HepG2 (cell line): Measurements from ENCODE around the gene LUZP1. TPM values are rescaled to one million over a fixed set of nuclear protein-coding genes. Genes with fewer than 3 reads are reported as not detected.

Source experiments
- ATAC-seq: fragments of 200-7000 bp; cut with Tn5 transposase; 3 replicates; pipeline ENCODE4 v1.9.1; 2020; ENCODE audit warnings: mild to moderate bottlenecking, moderate library complexity
- BruUV-seq: library from RNA; stranded (reverse); fragments of 400-500 nt; replicated peaks from 2 replicates; lab custom pipeline; 2021; lab: Mats Ljungman, UMichigan
- CTCF ChIA-PET: fragments of 300-600 bp; formaldehyde crosslinking; extraction: SDS; loops from one replicate; lab custom pipeline; 2021; ENCODE audit warnings: low total read pairs, inconsistent platforms, low intra/inter-chr PET ratio; lab: Yijun Ruan, JAX
- POLR2A ChIA-PET: fragments of 350-600 bp; sonication (Branson Sonifier 250); formaldehyde crosslinking; loops from one replicate; lab custom pipeline; 2020; ENCODE audit warnings: antibody characterized with exemption, inconsistent platforms; lab: Yijun Ruan, JAX
- DNase-seq: peaks from one replicate; pipeline ENCODE4 v3.0.0-alpha.2; 2015; ENCODE audit warnings: low spot score
- FAIRE-seq: peaks from 3 replicates; lab custom pipeline; 2011; peaks lifted over from hg19 to GRCh38; lab: Jason Lieb, UNC
- H2AFZ ChIP-seq: one replicate; pipeline ENCODE4 v1.6.1; 2011; ENCODE audit warnings: low read length, inconsistent platforms
- H3K27ac ChIP-seq: fragments of 300-600 bp; 3 replicates; pipeline ENCODE4 v1.8.0; 2011; ENCODE audit warnings: mixed run types, mild to moderate bottlenecking, mixed read lengths, low read length, inconsistent platforms; ENCODE audit not compliant: insufficient read depth; ENCODE audit errors: extremely low read length
- H3K27me3 ChIP-seq, 2 experiments: fragments of 200-600 bp in 1 of 2; 2 replicates in 1 of 2; 3 replicates in 1 of 2; pipeline versions ENCODE4 v1.6.0 to v1.8.0; 2011; ENCODE audit warnings: low read length in 2 of 2, mild to moderate bottlenecking in 2 of 2, moderate library complexity in 2 of 2, inconsistent platforms in 1 of 2; ENCODE audit not compliant: insufficient read depth in 2 of 2, control insufficient read depth in 1 of 2
- H3K36me3 ChIP-seq, 2 experiments: fragments of 200-600 bp in 1 of 2; replicated peaks in 1 of 2; 2 replicates in 1 of 2; 3 replicates in 1 of 2; pipeline versions ENCODE4 v1.5.1 to v1.8.0; 2011; ENCODE audit warnings: low read length in 2 of 2, inconsistent platforms in 1 of 2; ENCODE audit not compliant: insufficient read depth in 2 of 2, control insufficient read depth in 1 of 2
- H3K4me1 ChIP-seq: 2 replicates; pipeline ENCODE4 v1.5.1; 2012; ENCODE audit warnings: low read length, inconsistent platforms; ENCODE audit not compliant: insufficient read depth
- H3K4me2 ChIP-seq: 2 replicates; pipeline ENCODE4 v1.6.0; 2011; ENCODE audit warnings: low read depth, low read length, inconsistent platforms
- H3K4me3 ChIP-seq, 3 experiments: fragments of 200-600 bp in 1 of 3; sonication (generic), shearing (Covaris generic) in 1 of 3; replicated peaks in 1 of 3; 2 replicates each; pipeline ENCODE4 v1.5.1; 2011 to 2016; ENCODE audit warnings: low read length in 3 of 3, inconsistent platforms in 2 of 3, low read depth in 2 of 3, mild to moderate bottlenecking in 2 of 3, control low read depth in 1 of 3, mixed read lengths in 1 of 3; ENCODE audit not compliant: insufficient read depth in 1 of 3
- H3K79me2 ChIP-seq: one replicate; pipeline ENCODE4 v1.6.1; 2011; ENCODE audit warnings: low read length, inconsistent platforms; ENCODE audit not compliant: insufficient read depth
- H3K9ac ChIP-seq: 2 replicates; pipeline ENCODE4 v1.6.0; 2011; ENCODE audit warnings: mild to moderate bottlenecking, low read depth, low read length, inconsistent platforms; ENCODE audit not compliant: insufficient read depth
- H3K9me3 ChIP-seq: 2 replicates; pipeline ENCODE4 v1.5.1; 2012; ENCODE audit warnings: mild to moderate bottlenecking, low read length
- H4K20me1 ChIP-seq: 2 replicates; pipeline ENCODE4 v1.6.0; 2011; ENCODE audit warnings: inconsistent platforms, mild to moderate bottlenecking, low read length, moderate library complexity; ENCODE audit not compliant: insufficient read depth
- DMAP1 ChIP-seq: IDR thresholded peaks from 2 replicates; pipeline ENCODE4 v1.6.1; 2016
- ERF ChIP-seq: IDR thresholded peaks from 2 replicates; pipeline ENCODE4 v1.6.1; 2018; ENCODE audit warnings: missing biosample characterization, missing genetic modification reagents
- GTF3A ChIP-seq: sonication (generic); formaldehyde crosslinking; conservative IDR thresholded peaks from 2 replicates; pipeline ENCODE4 v1.4.0; 2020; ENCODE audit warnings: mild to moderate bottlenecking, missing genetic modification reagents
- KLF11 ChIP-seq: IDR thresholded peaks from 2 replicates; pipeline ENCODE4 v1.6.1; 2016; ENCODE audit warnings: missing compliant biosample characterization
- KLF6 ChIP-seq: IDR thresholded peaks from 2 replicates; pipeline ENCODE4 v1.8.0; 2016; ENCODE audit warnings: missing biosample characterization, missing genetic modification reagents
- MLX ChIP-seq: IDR thresholded peaks from 2 replicates; pipeline ENCODE4 v1.6.1; 2016
- RAD51 ChIP-seq: fragments of 450-650 bp; IDR thresholded peaks from 2 replicates; pipeline ENCODE4 v1.6.1; 2016; ENCODE audit warnings: borderline replicate concordance
- ZC3H4 ChIP-seq: sonication (generic); formaldehyde crosslinking; IDR thresholded peaks from 2 replicates; pipeline ENCODE4 v1.4.0; 2020; ENCODE audit warnings: missing genetic modification reagents, borderline replicate concordance
- ZNF263 ChIP-seq: sonication (generic); formaldehyde crosslinking; IDR thresholded peaks from 2 replicates; pipeline ENCODE4 v1.4.0; 2020; ENCODE audit warnings: missing genetic modification reagents
- ZNF3 ChIP-seq: IDR thresholded peaks from 2 replicates; pipeline ENCODE4 v1.7.0; 2017; ENCODE audit warnings: inconsistent platforms
- ZNF343 ChIP-seq: sonication (generic); formaldehyde crosslinking; IDR thresholded peaks from 2 replicates; pipeline ENCODE4 v1.4.0; 2020; ENCODE audit warnings: mild to moderate bottlenecking, missing genetic modification reagents
- ZNF468 ChIP-seq: sonication (generic); formaldehyde crosslinking; IDR thresholded peaks from 2 replicates; pipeline ENCODE4 v1.8.0; 2022; ENCODE audit warnings: mild to moderate bottlenecking, moderate library complexity, missing genetic modification reagents
- WGBS: methylation state at CpG from one replicate; pipeline ENCODE4 v1.1.6; 2017; ENCODE audit warnings: low lambda C conversion rate; 5-methylcytosine and 5-hydroxymethylcytosine counted together
- in situ Hi-C: cut with HindIII; loops from 2 replicates; pipeline ENCODE4 v1.10.0; 2017; ENCODE audit warnings: low pct_unique_long_range_greater_than_20kb; ENCODE audit not compliant: extremely low pct_ligation_motif_present
- intact Hi-C: fragments of 100-400 bp; cut with micrococcal nuclease; formaldehyde crosslinking; loops from one replicate; pipeline ENCODE4 v1.10.0; 2022; ENCODE audit not compliant: unreplicated experiment
- polyA plus RNA-seq, 8 experiments: library from polyadenylated mRNA; depleted of rRNA in 3 of 8; stranded (reverse) in 7 of 8; unstranded in 1 of 8; fragments of >200 nt; fragmentation: Illumina TruSeq in 4 of 8; extraction: Trizol in 4 of 8; gene quantifications; 2 replicates each; pipeline versions ENCODE4 v1.2.1 to v1.2.3, GENCODE V29; 2011 to 2016; ENCODE audit warnings: low read depth in 4 of 8, missing spikeins in 1 of 8, mixed read lengths in 1 of 8; ENCODE audit not compliant: insufficient read depth in 1 of 8
- total RNA-seq, 5 experiments: library from RNA; depleted of rRNA; stranded (reverse); fragments of >200 nt; fragmentation: Illumina TruSeq; extraction: Trizol; gene quantifications; 2 replicates each; pipeline ENCODE4 v1.2.3, GENCODE V29; 2016; ENCODE audit warnings: low read depth in 1 of 5
- TF ChIP-seq, protein P1 (sequence below): sonication (generic); formaldehyde crosslinking; conservative IDR thresholded peaks from 2 replicates; pipeline ENCODE4 v1.8.0; 2022; ENCODE audit warnings: missing genetic modification reagents
- TF ChIP-seq, protein P2 (sequence below): sonication (generic); formaldehyde crosslinking; IDR thresholded peaks from 2 replicates; pipeline ENCODE4 v1.5.0; 2020; ENCODE audit warnings: missing genetic modification reagents
- TF ChIP-seq, protein P3 (sequence below): sonication (generic); formaldehyde crosslinking; IDR thresholded peaks from 2 replicates; pipeline ENCODE4 v1.5.0; 2020; ENCODE audit warnings: mild to moderate bottlenecking, missing genetic modification reagents
- TF ChIP-seq, protein P4 (sequence below): IDR thresholded peaks from 2 replicates; pipeline ENCODE4 v1.6.1; 2016; ENCODE audit warnings: low read depth

The LUZP1 gene
- total and polyA plus RNA-seq, 2 of the 13 experiments (the other 11 are each of a cell fraction or from before 2014, with no cell fraction given) = 6.9 to 12.7 TPM

GRCh38 chr1:23080885-23081284 is 87.8 kb downstream of the LUZP1 start:
- Histone ChIP-seq H3K4me1 (no peaks in the 10 kb centered on the region), H2AFZ (no peak overlapping the region), H3K27ac (no peak overlapping the region), H3K4me2 (no peak overlapping the region), H4K20me1 (no peaks in the 10 kb centered on the region), H3K4me3 (no peak overlapping the region), H3K9me3 (no peaks in the 10 kb centered on the region), H3K36me3 (peaks cover 43 to 83% of the 10 kb centered on the region in 2 experiments), H3K27me3 (no peaks in the 10 kb centered on the region), H3K9ac (no peak overlapping the region), H3K79me2 (no peaks in the 10 kb centered on the region)
- ChIA-PET POLR2A (no interaction called here), CTCF (interaction anchor here (1.0 kb wide), 1 partner anchor 104 kb away, joined by 3 read pairs; no protein-coding TSS in a partner anchor)
- FAIRE-seq (no peak), DNase-seq (no peak), ATAC-seq (no peak)
- no peak for TF ChIP-seq KLF6 (CRISPR knock-in tag)
- TF ChIP-seq KLF11 (CRISPR knock-in tag) = no peak
- no peak for TF ChIP-seq ZNF468 (CRISPR knock-in tag)
- no peak for TF ChIP-seq MLX (CRISPR knock-in tag)
- no peak for TF ChIP-seq DMAP1 (CRISPR knock-in tag)
- TF ChIP-seq ZNF343 = no peak
- TF ChIP-seq, protein P1, sequence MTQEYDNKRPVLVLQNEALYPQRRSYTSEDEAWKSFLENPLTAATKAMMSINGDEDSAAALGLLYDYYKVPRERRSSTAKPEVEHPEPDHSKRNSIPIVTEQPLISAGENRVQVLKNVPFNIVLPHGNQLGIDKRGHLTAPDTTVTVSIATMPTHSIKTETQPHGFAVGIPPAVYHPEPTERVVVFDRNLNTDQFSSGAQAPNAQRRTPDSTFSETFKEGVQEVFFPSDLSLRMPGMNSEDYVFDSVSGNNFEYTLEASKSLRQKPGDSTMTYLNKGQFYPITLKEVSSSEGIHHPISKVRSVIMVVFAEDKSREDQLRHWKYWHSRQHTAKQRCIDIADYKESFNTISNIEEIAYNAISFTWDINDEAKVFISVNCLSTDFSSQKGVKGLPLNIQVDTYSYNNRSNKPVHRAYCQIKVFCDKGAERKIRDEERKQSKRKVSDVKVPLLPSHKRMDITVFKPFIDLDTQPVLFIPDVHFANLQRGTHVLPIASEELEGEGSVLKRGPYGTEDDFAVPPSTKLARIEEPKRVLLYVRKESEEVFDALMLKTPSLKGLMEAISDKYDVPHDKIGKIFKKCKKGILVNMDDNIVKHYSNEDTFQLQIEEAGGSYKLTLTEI (CRISPR knock-in tag) = no peak
- TF ChIP-seq ERF (CRISPR knock-in tag) = no peak
- TF ChIP-seq, protein P2, sequence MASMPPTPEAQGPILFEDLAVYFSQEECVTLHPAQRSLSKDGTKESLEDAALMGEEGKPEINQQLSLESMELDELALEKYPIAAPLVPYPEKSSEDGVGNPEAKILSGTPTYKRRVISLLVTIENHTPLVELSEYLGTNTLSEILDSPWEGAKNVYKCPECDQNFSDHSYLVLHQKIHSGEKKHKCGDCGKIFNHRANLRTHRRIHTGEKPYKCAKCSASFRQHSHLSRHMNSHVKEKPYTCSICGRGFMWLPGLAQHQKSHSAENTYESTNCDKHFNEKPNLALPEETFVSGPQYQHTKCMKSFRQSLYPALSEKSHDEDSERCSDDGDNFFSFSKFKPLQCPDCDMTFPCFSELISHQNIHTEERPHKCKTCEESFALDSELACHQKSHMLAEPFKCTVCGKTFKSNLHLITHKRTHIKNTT (CRISPR knock-in tag) = no peak
- TF ChIP-seq ZC3H4 (CRISPR knock-in tag) = no peak
- TF ChIP-seq, protein P3, sequence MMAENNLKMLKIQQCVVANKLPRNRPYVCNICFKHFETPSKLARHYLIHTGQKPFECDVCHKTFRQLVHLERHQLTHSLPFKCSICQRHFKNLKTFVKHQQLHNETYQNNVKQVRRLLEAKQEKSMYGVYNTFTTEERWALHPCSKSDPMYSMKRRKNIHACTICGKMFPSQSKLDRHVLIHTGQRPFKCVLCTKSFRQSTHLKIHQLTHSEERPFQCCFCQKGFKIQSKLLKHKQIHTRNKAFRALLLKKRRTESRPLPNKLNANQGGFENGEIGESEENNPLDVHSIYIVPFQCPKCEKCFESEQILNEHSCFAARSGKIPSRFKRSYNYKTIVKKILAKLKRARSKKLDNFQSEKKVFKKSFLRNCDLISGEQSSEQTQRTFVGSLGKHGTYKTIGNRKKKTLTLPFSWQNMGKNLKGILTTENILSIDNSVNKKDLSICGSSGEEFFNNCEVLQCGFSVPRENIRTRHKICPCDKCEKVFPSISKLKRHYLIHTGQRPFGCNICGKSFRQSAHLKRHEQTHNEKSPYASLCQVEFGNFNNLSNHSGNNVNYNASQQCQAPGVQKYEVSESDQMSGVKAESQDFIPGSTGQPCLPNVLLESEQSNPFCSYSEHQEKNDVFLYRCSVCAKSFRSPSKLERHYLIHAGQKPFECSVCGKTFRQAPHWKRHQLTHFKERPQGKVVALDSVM (CRISPR knock-in tag) = no peak
- no peak for TF ChIP-seq ZNF263 (CRISPR knock-in tag)
- TF ChIP-seq, protein P4, sequence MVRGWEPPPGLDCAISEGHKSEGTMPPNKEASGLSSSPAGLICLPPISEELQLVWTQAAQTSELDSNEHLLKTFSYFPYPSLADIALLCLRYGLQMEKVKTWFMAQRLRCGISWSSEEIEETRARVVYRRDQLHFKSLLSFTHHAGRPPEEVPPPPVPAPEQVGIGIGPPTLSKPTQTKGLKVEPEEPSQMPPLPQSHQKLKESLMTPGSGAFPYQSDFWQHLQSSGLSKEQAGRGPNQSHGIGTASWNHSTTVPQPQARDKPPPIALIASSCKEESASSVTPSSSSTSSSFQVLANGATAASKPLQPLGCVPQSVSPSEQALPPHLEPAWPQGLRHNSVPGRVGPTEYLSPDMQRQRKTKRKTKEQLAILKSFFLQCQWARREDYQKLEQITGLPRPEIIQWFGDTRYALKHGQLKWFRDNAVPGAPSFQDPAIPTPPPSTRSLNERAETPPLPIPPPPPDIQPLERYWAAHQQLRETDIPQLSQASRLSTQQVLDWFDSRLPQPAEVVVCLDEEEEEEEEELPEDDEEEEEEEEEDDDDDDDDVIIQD = no peak
- TF ChIP-seq ZNF3 = no peak
- no peak for TF ChIP-seq GTF3A (CRISPR knock-in tag)
- TF ChIP-seq RAD51 = no peak
- in situ Hi-C loops (loop anchor here (10.0 kb wide), 1 partner anchor 106 kb away; the partner anchor contains the start of gene LACTBL1), intact Hi-C loops (no loop called here)
- WGBS = 93% methylated on average over 3 of the region's 3 CpGs
- no TSS peak for BruUV-seq
